GM12878 (cell line): Measurements from ENCODE around the gene MGA.

Source experiments
- HDGF ChIP-seq: fragments of 450-650 bp; IDR thresholded peaks from 2 replicates; pipeline ENCODE4 v1.6.1; 2016; ENCODE audit warnings: antibody characterized with exemption
- NR2C2 ChIP-seq: IDR thresholded peaks from 2 replicates; pipeline ENCODE4 v1.6.1; 2011; ENCODE audit warnings: borderline replicate concordance, low read depth; ENCODE audit not compliant: control insufficient read depth, insufficient read length
- POLR2AphosphoS5 ChIP-seq: IDR thresholded peaks from 2 replicates; pipeline ENCODE4 v1.6.1; 2011; ENCODE audit warnings: mild to moderate bottlenecking, low read length, inconsistent platforms
- YY1 ChIP-seq: IDR thresholded peaks from 2 replicates; pipeline ENCODE4 v1.6.1; 2011; ENCODE audit warnings: low read depth, mild to moderate bottlenecking, low read length
- TF ChIP-seq, protein P1 (sequence below): IDR thresholded peaks from 2 replicates; pipeline ENCODE4 v1.6.1; 2011; ENCODE audit warnings: low read depth, low read length, improper control_type of control experiment, borderline replicate concordance
- TF ChIP-seq, protein P2 (sequence below): IDR thresholded peaks from 2 replicates; pipeline ENCODE4 v1.6.1; 2011; ENCODE audit warnings: borderline replicate concordance, low read depth, mild to moderate bottlenecking, moderate library complexity, mixed read lengths, low read length; ENCODE audit not compliant: insufficient read depth; ENCODE audit errors: extremely low read length
- TF ChIP-seq, protein P3 (sequence below): IDR thresholded peaks from 2 replicates; pipeline ENCODE4 v1.6.1; 2012; ENCODE audit warnings: low read length, inconsistent platforms
- TF ChIP-seq, protein P4 (sequence below), 3 experiments: IDR thresholded peaks in 2 of 3; conservative IDR thresholded peaks in 1 of 3; 2 replicates each; pipeline ENCODE4 v1.5.1; 2011; ENCODE audit warnings: low read depth in 3 of 3, low read length in 3 of 3, mild to moderate bottlenecking in 3 of 3, control low read depth in 2 of 3, moderate library complexity in 2 of 3, inconsistent platforms in 1 of 3, mixed read lengths in 1 of 3; ENCODE audit not compliant: control insufficient read depth in 2 of 3, insufficient read depth in 1 of 3; ENCODE audit errors: extremely low read depth in 1 of 3

DNA sequence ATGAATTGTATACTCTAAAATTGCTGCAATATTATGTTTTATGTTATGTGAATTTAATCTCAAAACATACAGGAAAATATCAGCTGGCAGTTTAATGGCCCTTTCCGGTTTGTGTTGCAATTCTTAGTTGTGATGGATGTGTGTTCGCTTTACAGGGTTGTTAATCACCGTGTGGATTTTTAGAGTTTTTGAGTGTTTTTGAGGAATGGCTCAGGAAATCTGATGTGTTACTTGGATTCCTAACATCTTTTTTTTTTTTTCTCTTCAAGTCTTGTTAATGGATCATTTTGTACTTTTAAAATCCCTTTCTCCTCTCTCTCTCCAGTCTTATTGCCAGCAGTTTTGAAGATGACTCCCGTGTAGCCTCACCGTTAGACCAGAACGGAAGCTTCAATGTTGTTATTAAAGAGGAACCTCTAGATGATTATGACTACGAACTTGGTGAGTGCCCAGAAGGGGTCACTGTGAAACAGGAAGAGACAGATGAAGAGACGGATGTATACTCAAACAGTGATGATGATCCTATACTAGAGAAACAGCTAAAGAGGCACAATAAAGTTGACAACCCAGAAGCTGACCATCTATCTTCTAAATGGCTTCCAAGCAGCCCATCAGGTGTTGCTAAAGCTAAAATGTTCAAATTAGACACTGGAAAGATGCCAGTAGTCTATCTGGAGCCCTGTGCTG is 35.7 kb downstream of the MGA start:
- no peak for TF ChIP-seq POLR2AphosphoS5
- TF ChIP-seq, protein P1, sequence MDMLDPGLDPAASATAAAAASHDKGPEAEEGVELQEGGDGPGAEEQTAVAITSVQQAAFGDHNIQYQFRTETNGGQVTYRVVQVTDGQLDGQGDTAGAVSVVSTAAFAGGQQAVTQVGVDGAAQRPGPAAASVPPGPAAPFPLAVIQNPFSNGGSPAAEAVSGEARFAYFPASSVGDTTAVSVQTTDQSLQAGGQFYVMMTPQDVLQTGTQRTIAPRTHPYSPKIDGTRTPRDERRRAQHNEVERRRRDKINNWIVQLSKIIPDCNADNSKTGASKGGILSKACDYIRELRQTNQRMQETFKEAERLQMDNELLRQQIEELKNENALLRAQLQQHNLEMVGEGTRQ = no peak
- no peak for TF ChIP-seq YY1
- TF ChIP-seq, protein P2, sequence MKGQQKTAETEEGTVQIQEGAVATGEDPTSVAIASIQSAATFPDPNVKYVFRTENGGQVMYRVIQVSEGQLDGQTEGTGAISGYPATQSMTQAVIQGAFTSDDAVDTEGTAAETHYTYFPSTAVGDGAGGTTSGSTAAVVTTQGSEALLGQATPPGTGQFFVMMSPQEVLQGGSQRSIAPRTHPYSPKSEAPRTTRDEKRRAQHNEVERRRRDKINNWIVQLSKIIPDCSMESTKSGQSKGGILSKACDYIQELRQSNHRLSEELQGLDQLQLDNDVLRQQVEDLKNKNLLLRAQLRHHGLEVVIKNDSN = no peak
- TF ChIP-seq HDGF = 0 out of 2 replicates have a peak, but pooled peaks have one; percentile 36
- TF ChIP-seq, protein P3, sequence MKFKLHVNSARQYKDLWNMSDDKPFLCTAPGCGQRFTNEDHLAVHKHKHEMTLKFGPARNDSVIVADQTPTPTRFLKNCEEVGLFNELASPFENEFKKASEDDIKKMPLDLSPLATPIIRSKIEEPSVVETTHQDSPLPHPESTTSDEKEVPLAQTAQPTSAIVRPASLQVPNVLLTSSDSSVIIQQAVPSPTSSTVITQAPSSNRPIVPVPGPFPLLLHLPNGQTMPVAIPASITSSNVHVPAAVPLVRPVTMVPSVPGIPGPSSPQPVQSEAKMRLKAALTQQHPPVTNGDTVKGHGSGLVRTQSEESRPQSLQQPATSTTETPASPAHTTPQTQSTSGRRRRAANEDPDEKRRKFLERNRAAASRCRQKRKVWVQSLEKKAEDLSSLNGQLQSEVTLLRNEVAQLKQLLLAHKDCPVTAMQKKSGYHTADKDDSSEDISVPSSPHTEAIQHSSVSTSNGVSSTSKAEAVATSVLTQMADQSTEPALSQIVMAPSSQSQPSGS = 0 out of 2 replicates have a peak, but pooled peaks have one; percentile 27
- TF ChIP-seq, protein P4, sequence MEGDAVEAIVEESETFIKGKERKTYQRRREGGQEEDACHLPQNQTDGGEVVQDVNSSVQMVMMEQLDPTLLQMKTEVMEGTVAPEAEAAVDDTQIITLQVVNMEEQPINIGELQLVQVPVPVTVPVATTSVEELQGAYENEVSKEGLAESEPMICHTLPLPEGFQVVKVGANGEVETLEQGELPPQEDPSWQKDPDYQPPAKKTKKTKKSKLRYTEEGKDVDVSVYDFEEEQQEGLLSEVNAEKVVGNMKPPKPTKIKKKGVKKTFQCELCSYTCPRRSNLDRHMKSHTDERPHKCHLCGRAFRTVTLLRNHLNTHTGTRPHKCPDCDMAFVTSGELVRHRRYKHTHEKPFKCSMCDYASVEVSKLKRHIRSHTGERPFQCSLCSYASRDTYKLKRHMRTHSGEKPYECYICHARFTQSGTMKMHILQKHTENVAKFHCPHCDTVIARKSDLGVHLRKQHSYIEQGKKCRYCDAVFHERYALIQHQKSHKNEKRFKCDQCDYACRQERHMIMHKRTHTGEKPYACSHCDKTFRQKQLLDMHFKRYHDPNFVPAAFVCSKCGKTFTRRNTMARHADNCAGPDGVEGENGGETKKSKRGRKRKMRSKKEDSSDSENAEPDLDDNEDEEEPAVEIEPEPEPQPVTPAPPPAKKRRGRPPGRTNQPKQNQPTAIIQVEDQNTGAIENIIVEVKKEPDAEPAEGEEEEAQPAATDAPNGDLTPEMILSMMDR (IDR thresholded peaks at IDR 0.05 in 2 of 3, conservative IDR thresholded peaks at IDR 0.05 in 1 of 3; ENCODE audit: control insufficient read depth in 2 of 3, extremely low read depth in 1 of 3, insufficient read depth in 1 of 3, low read depth in 3 of 3, low read length in 3 of 3) = peak; percentile 39 to 63 (median 52); a peak in 5 of 6 replicates
- no peak for TF ChIP-seq NR2C2
